Nephron (organoid): Measurements from ENCODE around the gene TEX36.

Source experiments
- H3K27ac Mint-ChIP-seq, 3 experiments: 2 replicates each; pipeline ENCODE4 v1.8.0; 2020; ENCODE audit warnings: mixed read lengths in 3 of 3, mild to moderate bottlenecking in 2 of 3, moderate library complexity in 1 of 3
- H3K27me3 Mint-ChIP-seq: 2 replicates; pipeline ENCODE4 v1.8.0; 2021; ENCODE audit warnings: low read depth, mild to moderate bottlenecking, moderate library complexity, mixed read lengths
- H3K36me3 Mint-ChIP-seq: 2 replicates; pipeline ENCODE4 v1.8.0; 2020; ENCODE audit warnings: low read depth, mixed read lengths
- H3K4me1 Mint-ChIP-seq: 2 replicates; pipeline ENCODE4 v1.8.0; 2020; ENCODE audit warnings: mixed read lengths
- H3K4me3 Mint-ChIP-seq, 3 experiments: 2 replicates each; pipeline ENCODE4 v1.8.0; 2020; ENCODE audit warnings: mild to moderate bottlenecking in 3 of 3, mixed read lengths in 3 of 3, moderate library complexity in 2 of 3
- H3K9me3 Mint-ChIP-seq: 2 replicates; pipeline ENCODE4 v1.8.0; 2020; ENCODE audit warnings: mixed read lengths
- CTCF ChIP-seq, 3 experiments: fragments of 200-600 bp; sonication (generic); IDR thresholded peaks; one replicate each; pipeline ENCODE4 v1.5.0; 2021; ENCODE audit warnings: antibody characterized with exemption in 3 of 3; ENCODE audit not compliant: unreplicated experiment in 3 of 3

TEX36 gene

GRCh38 chr10:125633517-125633999 lies 49.4 kb downstream of the TEX36 start:
- peaks cover 1% of the 10 kb centered on the region for H3K4me1 Mint-ChIP-seq
- no peak overlapping the region for H3K27ac Mint-ChIP-seq
- peaks cover 28% of the 10 kb centered on the region for H3K27me3 Mint-ChIP-seq
- H3K9me3 Mint-ChIP-seq: peaks cover 8% of the 10 kb centered on the region
- no peak for TF ChIP-seq CTCF (IDR thresholded peaks at IDR 0.05; ENCODE audit: unreplicated experiment in 3 of 3)
- no peak overlapping the region for H3K4me3 Mint-ChIP-seq
- H3K36me3 Mint-ChIP-seq: no peaks in the 10 kb centered on the region

- no peak overlapping the region for H3K27ac Mint-ChIP-seq
- no peak overlapping the region for H3K4me3 Mint-ChIP-seq
- H3K36me3 Mint-ChIP-seq: no peaks in the 10 kb centered on the region
Observed at GRCh38 chr10:125631806-125632205, 51.2 kb downstream of the TEX36 start.

GRCh38 chr10:125629758-125630376 lies 53.1 kb downstream of the TEX36 start:
- H3K4me1 Mint-ChIP-seq: peaks cover 18% of the 10 kb centered on the region
- H3K9me3 Mint-ChIP-seq: peaks cover 8% of the 10 kb centered on the region
- H3K27me3 Mint-ChIP-seq: peaks cover 17% of the 10 kb centered on the region
- TF ChIP-seq CTCF (IDR thresholded peaks at IDR 0.05; ENCODE audit: unreplicated experiment in 3 of 3): peak; percentile 54 to 71 (median 61)
- no peak overlapping the region for H3K4me3 Mint-ChIP-seq
- H3K36me3 Mint-ChIP-seq: no peaks in the 10 kb centered on the region
- no peak overlapping the region for H3K27ac Mint-ChIP-seq

More at GRCh38 chr10:125631806-125632205, 51.2 kb downstream of the TEX36 start:
- H3K9me3 Mint-ChIP-seq: peaks cover 8% of the 10 kb centered on the region
- H3K27me3 Mint-ChIP-seq: peaks cover 19% of the 10 kb centered on the region
- H3K4me1 Mint-ChIP-seq: peaks cover 9% of the 10 kb centered on the region
- no peak for TF ChIP-seq CTCF (IDR thresholded peaks at IDR 0.05; ENCODE audit: unreplicated experiment in 3 of 3)

- Mint-ChIP-seq H3K27ac (peak overlapping the region in 1 of 3 experiments; percentile 9), H3K36me3 (no peaks in the 10 kb centered on the region), H3K4me3 (no peak overlapping the region), H3K9me3 (peaks cover 8% of the 10 kb centered on the region), H3K27me3 (peaks cover 17% of the 10 kb centered on the region), H3K4me1 (peaks cover 20% of the 10 kb centered on the region)
- TF ChIP-seq CTCF (IDR thresholded peaks at IDR 0.05; ENCODE audit: unreplicated experiment in 3 of 3): no peak
Observed at GRCh38 chr10:125628104-125629049, 54.6 kb downstream of the TEX36 start.

GRCh38 chr10:125627646-125628045 lies 55.3 kb downstream of the TEX36 start:
- peaks cover 24% of the 10 kb centered on the region for H3K4me1 Mint-ChIP-seq
- H3K9me3 Mint-ChIP-seq: peaks cover 8% of the 10 kb centered on the region
- H3K27ac Mint-ChIP-seq: no peak overlapping the region
- no peak overlapping the region for H3K4me3 Mint-ChIP-seq
- H3K36me3 Mint-ChIP-seq: no peaks in the 10 kb centered on the region
- peaks cover 20% of the 10 kb centered on the region for H3K27me3 Mint-ChIP-seq
- TF ChIP-seq CTCF (IDR thresholded peaks at IDR 0.05; ENCODE audit: unreplicated experiment in 3 of 3): no peak
